Measurements from ENCODE around the gene CIZ1.

The CIZ1 gene

GRCh38 chr9:128162215-128163026, 29.0 kb downstream of the CIZ1 start:
- no peak for DNase-seq (ENCODE audit: low read depth in 2 of 2)

- DNase-seq (ENCODE audit: low read depth in 2 of 2), result no peak
Observed at GRCh38 chr9:128161215-128161902, 30.0 kb downstream of the CIZ1 start.

GRCh38 chr9:128160603-128160987, 30.8 kb downstream of the CIZ1 start:
- peak; percentile 32 to 42 for DNase-seq (ENCODE audit: low read depth in 2 of 2)

GRCh38 chr9:128159784-128160602, 31.4 kb downstream of the CIZ1 start, which contains the start of gene BBLN:
TSS of gene BBLN (plus strand) at chr9:128160265. CDS start at chr9:128160408, 143 bp downstream.
- DNase-seq (ENCODE audit: low read depth in 2 of 2), result peak; percentile 83 to 88

- no peak for DNase-seq (ENCODE audit: low read depth in 2 of 2)
Observed at GRCh38 chr9:128159522-128159783, 31.9 kb downstream of the CIZ1 start.

GRCh38 chr9:128155736-128156500, 35.5 kb downstream of the CIZ1 start:
- no peak for DNase-seq (ENCODE audit: low read depth in 2 of 2)

- no peak for DNase-seq (ENCODE audit: low read depth in 2 of 2)
Observed at GRCh38 chr9:128153947-128154695, 37.3 kb downstream of the CIZ1 start.

GRCh38 chr9:128153060-128153946, 38.1 kb downstream of the CIZ1 start:
- DNase-seq (ENCODE audit: low read depth in 2 of 2), result no peak

GRCh38 chr9:128152133-128153059, 39.0 kb downstream of the CIZ1 start:
- DNase-seq (ENCODE audit: low read depth in 2 of 2), result no peak

- DNase-seq (ENCODE audit: low read depth in 2 of 2), result no peak
Observed at GRCh38 chr9:128151309-128152132, 39.9 kb downstream of the CIZ1 start.

- no peak for DNase-seq (ENCODE audit: low read depth in 2 of 2)
Observed at GRCh38 chr9:128150594-128151308, 40.6 kb downstream of the CIZ1 start.

GRCh38 chr9:128149951-128150593, 41.3 kb downstream of the CIZ1 start:
- no peak for DNase-seq (ENCODE audit: low read depth in 2 of 2)

GRCh38 chr9:128149001-128149701, 42.2 kb downstream of the CIZ1 start, which contains the start of gene LCN2:
TSS of gene LCN2 (plus strand) at chr9:128149453. CDS start at chr9:128149526, 73 bp downstream.
- no peak for DNase-seq (ENCODE audit: low read depth in 2 of 2)

GRCh38 chr9:128148509-128149000, 42.8 kb downstream of the CIZ1 start:
- DNase-seq (ENCODE audit: low read depth in 2 of 2), result no peak

GRCh38 chr9:128146591-128147120, 44.7 kb downstream of the CIZ1 start:
- DNase-seq (ENCODE audit: low read depth in 2 of 2), result no peak

- no peak for DNase-seq (ENCODE audit: low read depth in 2 of 2)
Observed at GRCh38 chr9:128145951-128146351, 45.4 kb downstream of the CIZ1 start.
